Stimulated activated CD4-positive, alpha-beta T cell treated with anti-CD3 and anti-CD28 coated beads, Interleukin-1b, Interleukin-23, amount 100 ng/mL, for 4 hours (primary cell): ENCODE data around the gene S100A14.
A peak's percentile ranks its signal among the peaks of the same experiment; 100 is the strongest.
"Not testable (repeated sequence)": the region's sequence is repeated elsewhere in the genome, so short reads cannot be mapped to it uniquely, and the experiment has no call there.

ENCODE experiments used
- DNase-seq, 2 donors: peaks; one replicate each; pipeline ENCODE4 v3.0.0-alpha.2; 2020; ENCODE audit warnings: low read depth in 2 of 2

Gene S100A14

DNA sequence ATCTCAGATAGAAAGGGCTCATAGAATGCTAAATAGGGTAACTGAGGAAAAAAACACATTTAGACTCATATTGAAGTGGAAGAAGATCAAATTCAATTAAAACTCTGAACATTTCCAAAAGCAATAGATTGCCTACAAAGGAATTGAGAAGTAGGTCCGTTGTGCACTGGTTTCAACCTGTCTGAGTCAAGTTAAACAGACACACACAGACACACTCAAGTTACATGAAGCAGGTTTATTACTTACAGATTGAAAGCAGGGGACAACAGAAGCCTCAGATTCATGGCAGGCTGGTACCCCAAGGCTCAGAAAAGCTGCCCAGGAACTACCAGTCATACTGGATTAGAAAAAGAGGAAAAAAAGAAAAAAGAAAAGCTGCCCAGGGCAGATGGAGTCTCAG is 29.8 kb downstream of the S100A14 start:
- no peak for DNase-seq

DNA sequence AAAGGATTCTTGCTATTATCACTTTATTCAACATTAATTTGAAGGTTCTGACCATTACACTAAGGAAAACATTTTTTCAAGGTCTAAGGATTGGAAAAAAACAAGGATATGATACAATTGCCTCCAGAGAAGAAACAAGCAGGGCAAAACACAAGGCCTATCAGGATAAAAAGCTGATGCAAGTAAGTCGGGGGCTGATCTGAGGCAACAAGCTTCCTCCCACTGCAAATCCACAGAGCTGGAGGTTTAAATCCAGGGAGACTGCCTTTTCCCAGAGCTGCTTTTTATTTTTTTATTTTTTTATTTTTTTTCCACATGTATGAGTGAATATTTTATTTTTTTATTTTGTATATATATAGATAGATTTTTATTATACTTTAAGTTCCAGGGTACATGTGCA is 31.1 kb downstream of the S100A14 start:
- no peak for DNase-seq

DNA sequence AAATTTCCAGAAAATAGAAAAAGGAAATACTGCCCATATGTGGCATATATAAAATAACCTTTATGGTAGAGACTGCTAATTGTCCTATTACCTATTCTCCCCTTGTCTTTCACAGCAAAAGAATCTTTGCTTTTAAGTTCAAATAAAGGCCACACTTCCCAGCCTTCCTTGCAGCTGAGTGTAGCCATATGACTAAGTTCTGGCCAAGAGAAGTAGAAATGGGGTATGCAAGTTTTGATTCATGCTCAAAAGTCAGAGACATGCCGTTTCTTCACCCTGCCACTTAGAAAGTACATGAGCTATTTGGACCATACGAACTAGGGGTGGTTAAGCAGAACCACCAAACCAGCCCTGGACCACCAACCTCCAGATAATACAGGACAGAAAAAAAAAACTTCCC is 32.1 kb downstream of the S100A14 start:
- DNase-seq = no peak

DNA sequence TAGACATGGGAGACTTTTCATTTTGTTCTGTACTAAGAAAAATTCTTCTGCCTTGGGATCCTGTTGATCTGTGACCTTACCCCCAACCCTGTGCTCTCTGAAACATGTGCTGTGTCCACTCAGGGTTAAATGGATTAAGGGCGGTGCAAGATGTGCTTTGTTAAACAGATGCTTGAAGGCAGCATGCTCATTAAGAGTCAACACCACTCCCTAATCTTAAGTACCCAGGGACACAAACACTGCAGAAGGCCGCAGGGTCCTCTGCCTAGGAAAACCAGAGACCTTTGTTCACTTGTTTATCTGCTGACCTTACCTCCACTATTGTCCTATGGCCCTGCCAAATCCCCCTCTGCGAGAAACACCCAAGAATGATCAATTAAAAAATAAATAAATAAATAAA is 32.6 kb downstream of the S100A14 start:
- not testable (repeated sequence) for DNase-seq

DNA sequence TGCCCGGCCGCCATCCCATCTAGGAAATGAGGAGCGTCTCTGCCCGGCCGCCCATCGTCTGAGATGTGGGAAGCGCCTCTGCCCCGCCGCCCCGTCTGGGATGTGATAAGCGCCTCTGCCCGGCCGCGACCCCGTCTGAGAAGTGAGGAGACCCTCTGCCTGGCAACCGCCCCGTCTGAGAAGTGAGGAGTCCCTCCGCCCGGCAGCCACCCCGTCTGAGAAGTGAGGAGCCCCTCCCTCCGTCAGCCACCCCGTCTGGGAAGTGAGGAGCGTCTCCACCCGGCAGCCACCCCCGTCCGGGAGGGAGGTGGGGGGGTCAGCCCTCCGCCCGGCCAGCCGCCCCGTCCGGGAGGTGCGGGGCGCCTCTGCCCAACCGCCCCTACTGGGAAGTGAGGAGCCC is 33.3 kb downstream of the S100A14 start:
- DNase-seq = not testable (repeated sequence)

DNA sequence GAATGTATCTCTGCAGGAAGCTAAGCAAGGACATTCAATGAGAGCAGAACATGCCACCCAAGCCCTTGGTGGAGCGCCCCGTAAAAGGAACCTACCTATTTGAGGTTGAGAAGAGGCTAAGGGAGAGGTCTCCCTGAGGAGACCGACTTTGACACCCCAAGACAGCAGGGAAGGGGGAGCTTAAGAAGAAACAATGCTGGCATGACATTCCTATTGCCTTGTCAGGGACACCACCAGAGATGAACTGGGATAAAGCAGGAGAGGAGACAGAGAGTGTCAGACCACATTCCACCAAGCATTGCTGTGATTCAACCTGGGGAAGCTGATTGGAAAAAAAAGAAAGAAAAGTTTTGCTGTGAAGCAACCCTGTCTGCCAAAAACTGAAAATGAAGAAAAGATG is 37.2 kb downstream of the S100A14 start:
- DNase-seq = no peak

DNA sequence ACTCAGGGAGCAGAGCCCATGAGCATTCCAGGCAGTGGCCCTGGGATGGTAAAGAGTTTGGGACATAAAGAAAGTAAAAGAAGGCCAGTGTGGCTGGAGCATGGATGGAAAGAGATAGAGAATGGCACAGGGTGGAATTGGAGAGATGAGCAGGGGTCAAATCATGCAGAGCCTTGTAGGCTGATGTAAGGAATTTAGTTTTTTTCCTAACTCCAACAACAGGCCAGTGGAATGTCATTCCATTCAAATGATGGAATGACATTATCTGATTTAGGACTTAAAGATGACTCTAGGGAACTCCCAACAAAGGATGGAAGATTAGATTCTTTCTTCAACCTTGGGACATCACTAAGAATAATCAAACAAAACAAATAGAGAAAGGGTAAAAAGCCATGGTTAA is 37.6 kb downstream of the S100A14 start:
- no peak for DNase-seq

DNA sequence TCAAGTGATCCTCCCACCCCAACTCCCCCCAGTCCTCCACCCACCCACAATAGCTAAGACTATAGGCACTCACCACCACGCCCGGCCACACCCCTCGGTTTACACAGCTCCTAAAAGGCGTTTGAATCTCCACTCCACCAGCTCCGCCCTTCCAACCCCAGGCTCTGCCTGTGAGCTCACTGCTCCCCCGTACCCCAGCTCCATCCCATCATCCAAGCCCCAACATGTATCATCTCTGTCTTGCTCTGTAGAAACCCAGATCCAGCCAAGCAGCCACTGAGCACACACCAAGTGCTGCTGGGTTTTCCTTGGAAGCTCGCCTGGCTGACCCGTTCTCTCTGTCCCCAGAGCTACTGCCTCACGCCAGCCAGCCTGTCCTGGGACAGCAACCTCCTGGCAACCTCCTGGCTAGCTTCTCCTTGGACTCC is 38.5 kb downstream of the S100A14 start:
- DNase-seq = no peak

DNA sequence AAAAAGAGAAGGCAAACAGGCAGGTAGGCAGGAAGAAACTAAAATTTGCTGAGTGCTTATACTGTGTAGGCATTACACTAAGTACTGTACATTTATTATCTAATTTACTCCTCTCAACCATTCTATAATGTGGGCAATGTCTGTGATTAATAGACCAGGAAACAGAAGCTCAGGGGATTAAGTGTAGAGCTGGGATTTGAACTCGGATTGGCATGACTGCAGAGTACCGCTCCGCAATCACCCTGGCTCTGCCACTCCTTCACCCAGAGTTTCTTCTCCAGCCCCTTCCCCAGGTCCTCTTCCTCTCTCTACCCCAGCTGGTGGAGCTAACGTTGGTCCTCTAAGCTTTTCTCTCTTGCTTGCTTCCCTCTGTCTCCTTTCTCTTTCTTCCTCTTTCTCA is 39.0 kb downstream of the S100A14 start:
- no peak for DNase-seq

DNA sequence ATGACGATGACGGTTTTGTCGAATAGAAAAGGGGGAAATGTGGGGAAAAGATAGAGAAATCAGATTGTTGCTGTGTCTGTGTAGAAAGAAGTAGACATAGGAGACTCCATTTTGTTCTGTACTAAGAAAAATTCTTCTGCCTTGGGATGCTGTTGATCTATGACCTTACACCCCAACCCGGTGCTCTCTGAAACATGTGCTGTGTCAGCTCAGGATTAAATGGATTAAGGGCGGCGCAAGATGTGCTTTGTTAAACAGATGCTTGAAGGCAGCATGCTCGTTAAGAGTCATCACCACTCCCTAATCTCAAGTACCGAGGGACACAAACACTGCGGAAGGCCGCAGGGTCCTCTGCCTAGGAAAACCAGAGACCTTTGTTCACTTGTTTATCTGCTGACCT is 40.6 kb downstream of the S100A14 start:
- not testable (repeated sequence) for DNase-seq

DNA sequence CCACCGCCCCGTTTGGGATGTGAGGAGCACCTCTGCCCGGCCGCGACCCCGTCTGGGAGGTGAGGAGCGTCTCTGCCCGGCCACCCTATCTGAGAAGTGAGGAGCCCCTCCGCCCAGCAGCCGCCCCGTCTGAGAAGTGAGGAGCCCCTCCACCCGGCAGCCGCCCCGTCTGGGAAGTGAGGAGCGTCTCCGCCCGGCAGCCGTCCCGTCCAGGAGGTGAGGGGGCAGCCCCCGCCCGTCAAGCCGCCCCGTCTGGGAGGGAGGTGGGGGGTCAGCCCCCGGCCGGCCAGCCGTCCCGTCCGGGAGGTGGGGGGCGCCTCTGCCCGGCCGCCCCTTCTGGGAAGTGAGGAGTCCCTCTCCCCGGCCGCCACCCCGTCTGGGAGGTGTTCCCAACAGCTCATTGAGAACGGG is 41.0 kb downstream of the S100A14 start:
- not testable (repeated sequence) for DNase-seq

DNA sequence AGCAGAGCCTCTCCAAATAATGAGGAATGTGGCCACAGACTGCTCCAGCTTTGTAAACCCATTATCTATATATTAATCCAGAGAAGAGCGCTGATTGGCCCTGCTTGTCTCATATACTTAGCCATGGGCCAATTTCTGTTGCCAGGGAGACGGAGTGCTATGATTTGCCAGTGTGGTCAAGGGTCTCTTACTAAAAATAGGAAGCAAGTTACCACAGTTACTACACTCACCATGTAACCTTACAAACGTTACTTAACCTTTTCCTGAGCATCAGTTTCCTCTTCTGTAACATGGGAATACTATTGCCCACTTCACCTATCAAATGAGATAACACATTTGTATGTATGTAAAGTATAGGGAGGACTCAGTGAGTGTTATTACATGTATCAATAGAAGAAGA is 42.8 kb downstream of the S100A14 start:
- DNase-seq = no peak

DNA sequence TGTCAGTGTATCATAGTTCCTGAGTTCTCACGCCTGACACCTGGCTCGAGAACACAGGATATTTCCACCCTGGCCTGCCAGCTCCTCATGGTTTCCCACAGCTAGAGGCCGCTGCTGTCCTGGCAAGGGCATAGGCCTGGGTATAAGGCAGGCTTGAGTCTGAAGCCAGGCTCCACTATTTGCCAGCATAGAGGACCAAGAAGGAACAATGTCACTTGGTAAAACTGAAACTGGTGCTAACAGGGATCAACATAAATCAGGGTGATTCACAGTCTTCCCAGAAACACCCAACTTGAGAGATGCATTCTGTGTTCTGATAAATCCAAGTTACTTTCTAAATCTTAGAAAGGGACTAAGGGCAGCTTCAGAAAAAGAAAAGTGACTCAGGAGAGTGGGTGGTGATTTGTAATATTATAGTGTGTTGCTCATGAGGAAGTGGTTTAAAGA is 43.5 kb downstream of the S100A14 start:
- peak in 1 of 2 donors; percentile 30 for DNase-seq

DNA sequence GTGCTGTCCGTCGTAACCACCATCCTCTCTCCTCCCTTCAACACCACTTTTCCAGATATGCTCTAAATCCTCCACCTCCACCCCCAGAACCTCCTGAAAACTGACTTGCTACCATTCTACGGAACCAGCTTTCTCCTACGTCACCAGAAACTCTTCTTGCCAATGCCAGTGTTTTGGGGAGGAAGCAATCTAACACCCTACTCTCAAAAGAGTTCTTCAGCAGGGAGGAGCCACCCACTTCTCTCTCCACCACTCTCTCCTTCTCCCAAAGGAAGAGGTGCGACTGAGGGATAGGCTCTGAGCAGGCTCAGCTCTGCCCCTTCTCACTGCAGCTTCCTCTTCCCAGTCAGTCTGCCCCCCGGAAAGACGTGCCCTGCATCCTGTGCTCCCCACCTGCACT is 44.4 kb downstream of the S100A14 start:
- no peak for DNase-seq

DNA sequence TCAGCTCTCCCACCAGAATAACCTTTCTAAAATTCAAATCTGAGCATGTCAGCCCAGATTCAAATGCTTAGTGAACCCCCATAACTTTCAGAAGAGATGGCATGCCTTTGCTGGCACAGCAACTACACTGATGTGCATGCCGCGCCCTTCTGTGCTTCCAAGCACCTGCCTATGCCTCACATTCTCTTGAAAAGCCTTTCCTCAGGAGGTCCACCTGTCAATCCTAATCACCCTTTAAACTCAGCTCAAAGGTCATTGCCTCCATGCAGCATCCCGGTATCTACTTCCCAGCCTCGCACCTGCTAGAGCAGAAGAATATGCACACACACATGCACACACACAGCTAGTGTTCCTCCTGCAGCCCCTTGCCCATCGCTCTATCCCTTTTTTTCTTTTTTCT is 45.3 kb downstream of the S100A14 start:
- no peak for DNase-seq

DNA sequence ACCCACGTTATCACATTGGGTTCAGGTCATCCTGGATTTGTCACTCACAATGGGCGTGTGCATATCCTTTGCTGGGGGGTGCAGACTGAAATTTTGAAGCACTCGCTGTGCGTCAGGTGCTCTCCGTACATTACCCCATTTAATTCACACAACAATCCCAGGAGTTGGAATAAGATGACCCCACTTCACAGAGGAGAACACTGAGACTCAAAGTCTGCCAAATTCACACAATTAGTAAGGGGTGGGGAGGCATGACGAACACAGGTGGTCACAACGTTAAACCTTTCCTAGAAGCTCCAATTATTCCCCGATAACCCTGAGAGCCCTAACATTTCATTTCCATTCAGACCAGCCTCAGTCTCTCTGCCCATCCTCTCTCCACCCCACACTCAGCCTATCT is 46.7 kb downstream of the S100A14 start:
- no peak for DNase-seq

DNA sequence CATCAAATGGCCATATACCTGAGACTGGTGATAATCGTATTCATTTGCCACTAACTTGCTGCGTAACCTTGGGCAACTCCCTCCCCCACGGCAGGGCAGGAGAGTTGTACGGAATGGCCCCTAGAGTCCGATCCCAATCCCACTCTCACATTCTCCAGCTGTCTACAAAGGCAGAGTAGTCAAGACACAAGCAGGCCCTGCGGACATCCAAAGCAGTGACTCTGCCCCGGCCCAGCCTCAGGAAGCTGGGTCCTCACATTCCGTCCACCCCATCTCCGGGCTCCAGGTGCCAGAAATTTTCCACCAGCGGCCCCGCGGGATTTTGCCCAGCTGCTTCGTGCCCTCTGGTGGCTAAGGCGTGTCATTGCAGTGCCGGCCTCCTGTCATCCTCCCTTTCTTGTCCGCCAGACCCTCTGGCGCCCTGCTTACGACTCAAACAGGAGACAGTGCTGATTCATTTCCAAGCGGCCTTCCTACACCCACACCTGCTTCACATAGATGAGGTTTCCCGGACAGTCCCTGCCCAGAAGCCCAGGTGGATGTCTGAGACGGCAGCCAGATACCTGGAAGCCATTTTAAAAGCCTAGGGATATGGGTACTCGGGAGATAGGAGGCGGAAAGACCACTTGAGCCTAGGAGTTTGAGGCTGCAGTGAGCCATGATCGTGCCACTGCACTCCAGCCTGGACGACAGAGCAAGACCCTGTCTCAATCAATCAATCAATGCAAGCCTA is 47.6 kb downstream of the S100A14 start:
- peak; percentile 74 to 81 for DNase-seq

DNA sequence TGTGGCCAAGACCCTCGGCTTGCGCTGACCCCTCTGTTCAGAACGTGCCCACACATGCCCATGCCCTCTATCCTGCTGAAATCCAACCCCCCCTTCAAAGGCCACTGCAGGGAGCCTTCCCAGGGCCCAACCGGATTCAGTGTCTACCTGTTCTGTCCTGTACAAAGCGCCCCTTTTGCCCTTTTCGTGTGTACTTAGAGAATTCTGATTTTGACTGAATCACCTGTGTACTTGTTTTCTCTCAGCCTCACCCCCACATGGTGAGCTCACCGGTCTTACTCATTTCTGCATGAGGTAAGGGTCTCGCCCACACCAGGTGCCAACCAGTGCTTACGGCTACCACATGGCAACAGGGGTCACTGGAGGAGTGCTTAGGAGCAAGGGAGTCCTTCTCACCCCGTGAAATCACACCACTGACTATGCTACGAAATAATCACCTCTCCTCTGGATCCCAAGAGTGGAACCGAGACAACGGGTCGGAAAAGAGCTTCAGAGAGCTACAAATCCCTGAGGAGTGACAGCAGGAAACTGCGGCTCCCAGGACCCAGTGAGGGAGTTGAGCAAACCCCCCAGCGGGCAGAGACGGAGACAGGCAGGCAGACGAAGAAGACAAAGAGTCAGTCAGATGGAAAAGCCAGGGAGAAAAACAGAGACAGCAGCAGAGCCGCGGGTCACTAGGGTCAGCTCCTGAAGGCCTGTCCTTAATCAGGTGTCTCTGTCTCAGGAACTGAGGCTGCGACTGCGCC is 48.3 kb downstream of the S100A14 start:
- DNase-seq = no peak

DNA sequence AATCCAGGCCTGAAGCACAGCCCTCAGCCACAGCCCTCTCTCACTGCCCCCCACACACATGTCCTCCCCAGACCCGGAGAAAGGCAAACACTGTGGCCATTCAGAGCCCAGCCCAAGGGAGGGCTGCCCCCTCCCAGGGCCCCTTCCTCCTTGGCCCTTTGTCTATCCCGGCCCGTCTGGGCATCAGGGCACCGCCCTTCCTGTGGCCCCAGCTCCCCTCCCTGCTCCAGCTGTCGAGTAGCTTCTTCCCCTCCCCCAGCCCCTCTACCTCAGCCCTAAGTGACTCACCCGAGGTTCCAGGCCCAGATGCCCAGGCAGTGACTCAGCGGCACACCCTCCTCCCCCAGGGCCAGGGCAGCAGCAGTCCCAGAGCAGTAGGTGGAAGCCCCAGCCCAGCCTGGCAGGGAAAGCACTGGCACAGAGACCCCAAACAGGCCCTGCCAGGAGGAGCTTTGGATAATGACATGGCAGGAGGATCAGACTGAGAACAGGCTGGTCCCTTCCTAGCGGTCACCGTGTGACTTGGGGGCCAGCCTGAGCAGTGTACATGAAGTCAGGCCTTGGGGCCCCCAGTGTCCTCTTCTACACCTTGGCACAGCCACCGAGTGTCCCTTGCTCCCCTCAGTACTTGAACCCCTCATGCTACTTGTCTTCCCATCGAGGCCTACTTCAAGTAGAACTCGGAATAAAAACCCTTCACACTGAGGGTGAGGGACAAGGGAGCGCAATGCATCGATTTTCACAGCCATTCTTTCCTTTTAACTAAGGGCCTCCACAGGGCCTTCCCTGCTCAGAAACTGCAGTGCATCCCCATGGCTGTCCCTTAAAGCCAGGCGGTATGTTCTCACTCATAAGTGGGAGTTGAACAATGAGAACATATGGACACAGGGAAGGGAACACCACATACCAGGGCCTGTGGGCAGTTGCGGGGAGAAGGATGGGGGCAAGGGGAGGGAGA is 49.4 kb downstream of the S100A14 start:
- peak; percentile 75 to 82 for DNase-seq

DNA sequence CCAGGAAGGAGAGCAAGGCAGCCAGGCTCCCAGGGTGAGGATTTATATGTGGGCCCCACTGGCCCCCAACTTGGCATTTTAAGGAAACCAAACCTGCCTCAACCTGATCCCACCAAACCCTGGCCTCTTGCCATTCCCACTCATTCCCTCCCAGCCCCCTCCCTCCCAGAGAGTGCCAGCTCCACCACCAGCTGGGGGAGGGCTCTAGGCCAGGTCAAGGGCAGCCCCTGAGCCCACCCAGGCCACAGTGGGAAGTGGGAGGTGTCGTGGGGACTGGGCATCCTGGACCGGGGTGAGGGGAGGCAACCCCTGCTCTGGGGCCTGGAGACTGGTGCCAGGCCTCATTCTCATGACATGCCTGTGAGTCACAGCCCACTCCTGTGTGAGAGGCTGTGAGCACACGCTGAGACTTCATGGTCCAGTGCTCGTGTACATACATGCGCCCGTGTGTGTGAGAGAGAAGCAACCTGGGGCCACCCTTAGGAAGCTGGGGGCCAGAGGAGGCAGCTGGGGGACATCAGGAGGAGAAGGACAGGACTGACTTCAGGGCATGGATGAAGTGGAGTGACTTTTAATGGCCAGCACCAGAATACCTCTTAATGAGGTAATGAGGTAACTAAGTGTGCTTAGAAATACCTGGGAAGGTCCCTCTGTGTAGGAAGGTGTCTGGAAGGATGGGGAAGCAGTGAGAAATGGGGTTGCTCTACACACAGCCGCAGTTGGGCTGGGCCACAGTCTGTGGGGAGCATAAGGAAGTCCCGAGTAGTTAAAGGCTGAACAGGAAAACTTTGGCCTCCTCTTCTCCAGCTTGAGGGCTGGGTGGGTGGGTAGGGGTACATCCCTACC is 50.4 kb downstream of the S100A14 start, which contains the start of gene S100A2:
Gene S100A2, minus strand, starts transcription at position 316 of the 846 bp plus-strand sequence. CDS start 1,967 bp downstream, outside the sequence.
- DNase-seq = peak in 1 of 2 donors; percentile 43
